GM12878 (cell line): ENCODE data around the gene RASGRP3. TPM values are rescaled to one million over a fixed set of nuclear protein-coding genes. Genes with fewer than 3 reads are reported as not detected.

ENCODE experiments used
- ATAC-seq: fragments of 200-7000 bp; cut with Tn5 transposase; 3 replicates; pipeline ENCODE4 v1.9.1; 2020; ENCODE audit warnings: mild to moderate bottlenecking, moderate library complexity
- BruUV-seq: library from RNA; stranded (reverse); fragments of 400-500 nt; replicated peaks from 2 replicates; lab custom pipeline; 2021; lab: Mats Ljungman, UMichigan
- CTCF ChIA-PET: fragments of 300-600 bp; sonication (Branson Sonifier 250); formaldehyde crosslinking; extraction: SDS; loops from one replicate; lab custom pipeline; 2021; ENCODE audit warnings: inconsistent platforms; lab: Yijun Ruan, JAX
- POLR2A ChIA-PET: fragments of 350-600 bp; formaldehyde crosslinking; extraction: SDS; loops from one replicate; lab custom pipeline; 2021; ENCODE audit warnings: inconsistent platforms; lab: Charles Lee
- RAD21 ChIA-PET: fragments of 300-600 bp; sonication (Branson Sonifier 250); formaldehyde crosslinking; loops from one replicate; lab custom pipeline; 2023; ENCODE audit warnings: antibody characterized with exemption; ENCODE audit not compliant: unreplicated experiment; lab: Charles Lee
- SMC1A ChIA-PET: fragments of 300-600 bp; sonication (Branson Sonifier 250); formaldehyde crosslinking; loops from one replicate; lab custom pipeline; 2023; ENCODE audit not compliant: unreplicated experiment, uncharacterized antibody; lab: Charles Lee
- DNase-seq: peaks from one replicate; pipeline ENCODE4 v3.0.0-alpha.2; 2011; ENCODE audit warnings: low read depth, low spot score
- FAIRE-seq: peaks from 3 replicates; lab custom pipeline; 2011; peaks lifted over from hg19 to GRCh38; lab: Jason Lieb, UNC
- H2AFZ ChIP-seq: 2 replicates; pipeline ENCODE4 v1.6.0; 2011; ENCODE audit warnings: low read depth, low read length, control low read depth; ENCODE audit not compliant: control insufficient read depth
- H3K27ac ChIP-seq: 2 replicates; pipeline ENCODE4 v1.5.1; 2011; ENCODE audit warnings: control low read depth; ENCODE audit not compliant: control insufficient read depth, insufficient read depth
- H3K27me3 ChIP-seq, 2 experiments: replicated peaks in 1 of 2; 2 replicates each; pipeline versions ENCODE4 v1.6.0 to v1.6.1; 2011; ENCODE audit warnings: low read length in 1 of 2; ENCODE audit not compliant: control insufficient read depth in 2 of 2, insufficient read depth in 2 of 2
- H3K36me3 ChIP-seq, 2 experiments: 2 replicates each; pipeline ENCODE4 v1.5.1; 2011; ENCODE audit warnings: low read length in 1 of 2; ENCODE audit not compliant: control insufficient read depth in 2 of 2, insufficient read depth in 2 of 2
- H3K4me1 ChIP-seq: 2 replicates; pipeline ENCODE4 v1.6.1; 2011; ENCODE audit warnings: mild to moderate bottlenecking, low read length, moderate library complexity, mixed read lengths; ENCODE audit not compliant: control insufficient read depth, insufficient read depth
- H3K4me2 ChIP-seq: 2 replicates; pipeline ENCODE4 v1.6.0; 2011; ENCODE audit warnings: control low read depth; ENCODE audit not compliant: control insufficient read depth, insufficient read depth
- H3K4me3 ChIP-seq: fragments of 200-600 bp; sonication (generic); 2 replicates; pipeline ENCODE4 v1.5.1; 2016
- H3K79me2 ChIP-seq: 2 replicates; pipeline ENCODE4 v1.6.0; 2011; ENCODE audit warnings: low read length; ENCODE audit not compliant: control insufficient read depth, insufficient read depth
- H3K9ac ChIP-seq: 2 replicates; pipeline ENCODE4 v1.8.0; 2011; ENCODE audit warnings: low read length, control low read depth, mixed read lengths; ENCODE audit not compliant: control insufficient read depth, insufficient read depth
- H3K9me3 ChIP-seq: replicated peaks from 3 replicates; pipeline ENCODE4 v1.5.1; 2011; ENCODE audit warnings: mild to moderate bottlenecking, low read length; ENCODE audit not compliant: control insufficient read depth, insufficient read depth
- H4K20me1 ChIP-seq: 2 replicates; pipeline ENCODE4 v1.6.0; 2011; ENCODE audit not compliant: control insufficient read depth, insufficient read depth
- ATF2 ChIP-seq: IDR thresholded peaks from 2 replicates; pipeline ENCODE4 v1.6.1; 2012; ENCODE audit warnings: low read length, inconsistent platforms
- E2F4 ChIP-seq: IDR thresholded peaks from 2 replicates; pipeline ENCODE4 v1.6.1; 2012; ENCODE audit warnings: low read depth, low read length, improper control_type of control experiment
- IRF4 ChIP-seq: IDR thresholded peaks from 2 replicates; pipeline ENCODE4 v1.6.1; 2011; ENCODE audit warnings: low read depth, low read length
- JUND ChIP-seq: IDR thresholded peaks from 2 replicates; pipeline ENCODE4 v1.6.1; 2012; ENCODE audit warnings: low read depth, mild to moderate bottlenecking, low read length, improper control_type of control experiment, moderate library complexity
- KAT2A ChIP-seq: conservative IDR thresholded peaks from 2 replicates; pipeline ENCODE4 v1.6.1; 2011; ENCODE audit warnings: low read depth, low read length; ENCODE audit not compliant: control insufficient read depth
- LARP7 ChIP-seq: fragments of 450-650 bp; IDR thresholded peaks from 2 replicates; pipeline ENCODE4 v1.6.1; 2017; ENCODE audit warnings: mild to moderate bottlenecking
- NFXL1 ChIP-seq: fragments of 450-650 bp; IDR thresholded peaks from 2 replicates; pipeline ENCODE4 v1.6.1; 2017; ENCODE audit warnings: antibody characterized with exemption, mild to moderate bottlenecking, borderline replicate concordance
- POLR2AphosphoS5 ChIP-seq: IDR thresholded peaks from 2 replicates; pipeline ENCODE4 v1.6.1; 2011; ENCODE audit warnings: mild to moderate bottlenecking, low read length, inconsistent platforms
- ZBTB11 ChIP-seq: fragments of 450-650 bp; formaldehyde crosslinking; IDR thresholded peaks from 2 replicates; pipeline ENCODE4 v1.5.0; 2022; ENCODE audit warnings: mild to moderate bottlenecking, missing genetic modification characterization
- ZBTB33 ChIP-seq: fragments of 450-650 bp; IDR thresholded peaks from 2 replicates; pipeline ENCODE4 v1.6.1; 2017; ENCODE audit warnings: mild to moderate bottlenecking
- ZNF687 ChIP-seq: fragments of 450-650 bp; IDR thresholded peaks from 2 replicates; pipeline ENCODE4 v1.6.1; 2017; ENCODE audit warnings: mild to moderate bottlenecking, moderate library complexity
- WGBS: methylation state at CpG from one replicate; pipeline ENCODE4 v1.1.6; 2016; ENCODE audit warnings: low lambda C conversion rate; ENCODE audit not compliant: insufficient replicate concordance, insufficient coverage; ENCODE audit errors: missing lambda C conversion rate; 5-methylcytosine and 5-hydroxymethylcytosine counted together
- in situ Hi-C: fragments of 300-500 bp; cut with MboI; formaldehyde crosslinking; loops from 9 replicates; pipeline ENCODE4 v1.14.3; 2018; ENCODE audit warnings: mixed read lengths
- intact Hi-C: fragments of 100-400 bp; cut with micrococcal nuclease; formaldehyde crosslinking; loops from one replicate; pipeline ENCODE4 v1.14.2; 2022; ENCODE audit not compliant: unreplicated experiment
- polyA plus RNA-seq, 11 experiments: library from polyadenylated mRNA; depleted of rRNA in 4 of 11; unstranded in 6 of 11; stranded (reverse) in 5 of 11; fragments of >200 nt; fragmentation: Nextera tagmentation in 4 of 11; fragmentation: Illumina TruSeq in 1 of 11; extraction: Ambion mirVana in 4 of 11; extraction: Trizol in 1 of 11; gene quantifications; 1 replicate in 1 of 11; 2 replicates in 10 of 11; pipeline versions ENCODE4 v1.2.1 to v1.2.3, GENCODE V29; 2011 to 2016; ENCODE audit warnings: inconsistent platforms in 2 of 11, missing spikeins in 2 of 11, low read depth in 1 of 11
- total RNA-seq, 4 experiments: library from RNA; depleted of rRNA in 3 of 4; stranded (reverse); fragments of >200 nt in 3 of 4; fragmentation: Illumina TruSeq in 1 of 4; extraction: Trizol in 1 of 4; gene quantifications; 2 replicates each; pipeline versions ENCODE4 v1.2.1 to v1.2.3, GENCODE V29; 2013 to 2021

RASGRP3 gene
- total and polyA plus RNA-seq, 10 of the 15 experiments (the other 5 are each of a cell fraction or from before 2014, with no cell fraction given), result 31.6 to 106 (median 64.7) TPM

GRCh38 chr2:33532966-33533365, 56.5 kb downstream of the RASGRP3 start:
- RAD21 ChIA-PET, result no interaction called here
- 81% methylated on average over 2 of the region's 2 CpGs for WGBS
- CTCF ChIA-PET, result no interaction called here
- Histone ChIP-seq H3K27me3 (no peaks in the 10 kb centered on the region), H3K4me1 (peaks cover 46% of the 10 kb centered on the region), H3K79me2 (peaks cover 10% of the 10 kb centered on the region), H2AFZ (no peak overlapping the region), H3K36me3 (peaks cover 3 to 48% of the 10 kb centered on the region in 2 experiments), H3K27ac (peak overlapping the region; percentile 38; the same call in 1 of the 2 replicates), H3K4me2 (no peak overlapping the region), H3K9me3 (no peaks in the 10 kb centered on the region; the same call in 2 of the 3 replicates), H3K9ac (no peak overlapping the region), H3K4me3 (no peak overlapping the region), H4K20me1 (no peaks in the 10 kb centered on the region)
- intact Hi-C loops, result no loop called here
- POLR2A ChIA-PET, result interaction anchor here (1.1 kb wide), 1 partner anchor 56 kb away, joined by 3 read pairs; no protein-coding TSS in a partner anchor
- FAIRE-seq, result no peak
- BruUV-seq, result no TSS peak
- DNase-seq, result no peak
- SMC1A ChIA-PET, result interaction anchor here (0.7 to 1.3 kb wide), 3 partner anchors 31 to 55 kb away, joined by 3 to 5 read pairs (median 3); no protein-coding TSS in a partner anchor
- no peak for ATAC-seq
- in situ Hi-C loops, result no loop called here
- TF ChIP-seq KAT2A, result no peak
- no peak for TF ChIP-seq ZNF687
- TF ChIP-seq JUND, result no peak
- no peak for TF ChIP-seq ZBTB11 (CRISPR knock-in tag)
- TF ChIP-seq NFXL1, result no peak
- no peak for TF ChIP-seq E2F4
- no peak for TF ChIP-seq ATF2
- no peak for TF ChIP-seq POLR2AphosphoS5
- no peak for TF ChIP-seq ZBTB33
- TF ChIP-seq IRF4, result no peak
- TF ChIP-seq LARP7, result no peak
